C1 segment of cervical spinal cord (tissue), 14 donors: ENCODE measurements around the gene MRPL41.
"Not testable (repeated sequence)": the region's sequence is repeated elsewhere in the genome, so short reads cannot be mapped to it uniquely, and the experiment has no call there.

Source experiments
- DNase-seq, 14 donors: peaks; one replicate each; lab custom pipeline; 2025; lab: John Stamatoyannopoulos, UW

The MRPL41 gene

DNA sequence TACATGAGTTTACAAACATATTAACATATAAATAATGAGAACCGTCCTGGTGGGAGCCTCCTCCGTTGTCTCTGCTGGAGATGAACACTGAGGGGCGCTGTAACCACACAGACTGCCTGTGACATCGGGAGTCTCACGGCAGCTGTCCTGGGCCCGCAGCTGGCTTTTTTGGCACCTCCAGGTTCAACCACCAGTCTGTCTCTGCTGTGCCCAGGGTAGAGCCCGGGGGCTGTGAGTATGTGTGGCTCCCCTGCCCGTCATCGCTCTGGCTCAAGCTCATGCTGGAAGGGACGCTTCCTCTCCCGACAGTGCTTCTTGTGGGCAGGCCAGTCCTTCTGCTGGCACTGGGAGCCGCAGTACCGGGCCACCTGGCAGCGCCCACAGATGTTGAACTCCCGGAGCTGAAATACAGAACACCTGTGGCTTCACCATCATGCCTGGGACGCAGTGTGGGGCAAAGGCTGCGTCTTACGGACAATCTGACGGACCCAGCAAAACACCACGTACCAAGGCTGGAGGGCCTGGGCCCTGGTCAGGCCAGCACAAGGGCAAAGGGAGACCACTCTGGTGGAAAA lies 30.7 kb downstream of the MRPL41 start:
- no peak for DNase-seq

DNA sequence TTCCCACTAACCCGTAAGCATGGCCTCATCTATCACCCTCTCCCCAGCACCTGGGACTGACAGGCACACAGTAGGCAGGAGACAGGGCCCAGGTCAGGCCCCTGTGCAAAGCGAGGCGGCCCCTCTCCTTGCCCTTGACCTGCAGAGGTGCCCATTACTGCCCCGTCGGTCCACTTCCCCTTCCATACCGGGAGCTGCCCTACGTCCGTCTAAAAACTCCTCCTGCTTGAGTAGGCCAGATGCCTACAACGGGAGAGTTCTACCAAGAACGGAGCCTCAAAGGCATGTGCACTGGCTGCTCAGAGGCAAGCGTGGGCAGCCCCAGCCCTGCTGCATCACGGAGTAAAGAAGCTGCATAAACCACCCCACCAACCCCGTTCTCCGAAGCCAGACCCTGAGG lies 31.7 kb downstream of the MRPL41 start:
- DNase-seq: no peak

DNA sequence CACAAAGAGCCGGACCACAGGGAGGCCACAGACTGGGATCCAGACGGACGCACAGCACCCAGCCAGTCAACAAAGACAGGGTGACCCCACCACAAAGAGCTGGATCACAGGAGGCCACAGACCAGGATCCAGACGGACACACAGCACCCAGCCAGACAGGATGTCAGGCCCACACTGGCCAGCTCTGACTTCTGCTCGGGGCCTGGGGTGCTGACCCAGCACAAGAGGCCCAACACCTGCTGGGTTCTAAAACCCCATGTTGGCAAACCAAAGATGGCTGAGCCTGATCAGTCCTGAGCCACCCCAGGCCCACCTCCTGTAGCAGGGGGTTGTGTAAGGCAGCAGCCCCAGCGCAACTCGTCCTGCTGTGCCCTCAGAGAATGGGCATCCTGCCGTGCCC lies 32.3 kb downstream of the MRPL41 start:
- DNase-seq: no peak

DNA sequence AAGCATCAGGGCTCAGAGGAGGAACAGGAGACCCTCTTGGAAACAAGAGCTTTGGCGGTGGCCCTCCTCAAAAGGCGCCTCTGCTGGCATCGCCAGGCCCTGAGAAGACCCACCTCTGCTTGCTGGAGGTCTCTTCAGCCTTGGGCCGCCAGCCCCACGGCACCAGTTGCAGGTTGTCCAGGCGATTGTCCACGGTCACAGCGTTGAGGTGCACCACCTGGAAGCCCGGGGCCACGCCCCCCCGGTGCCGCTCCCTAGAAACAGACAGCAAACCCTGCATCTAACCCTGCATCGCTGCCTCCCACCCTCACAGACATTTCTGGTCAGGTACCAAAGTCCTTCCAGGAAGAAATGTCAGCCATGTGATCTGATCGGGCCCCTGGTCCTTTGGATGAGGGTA lies 35.2 kb downstream of the MRPL41 start:
- DNase-seq: no peak

DNA sequence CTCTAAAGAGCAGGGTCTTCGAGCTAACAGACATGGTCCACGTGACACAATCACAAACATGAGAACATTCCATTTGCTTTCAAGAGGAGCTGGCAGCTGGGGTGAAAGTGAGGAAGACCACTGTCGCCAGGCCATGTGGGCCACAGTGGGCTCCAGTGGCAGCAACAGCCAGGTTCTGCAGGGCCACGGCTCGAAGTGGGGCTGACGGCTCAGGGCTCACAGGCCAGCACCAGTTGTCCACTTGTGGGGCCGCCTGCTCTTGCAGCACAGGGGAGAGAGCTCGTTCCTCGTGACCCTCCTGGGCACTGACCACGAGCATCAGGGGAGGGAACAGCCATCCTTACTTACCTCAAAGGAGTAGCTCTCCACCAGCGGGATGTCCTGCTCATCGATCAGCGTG lies 36.6 kb downstream of the MRPL41 start:
- DNase-seq: no peak

DNA sequence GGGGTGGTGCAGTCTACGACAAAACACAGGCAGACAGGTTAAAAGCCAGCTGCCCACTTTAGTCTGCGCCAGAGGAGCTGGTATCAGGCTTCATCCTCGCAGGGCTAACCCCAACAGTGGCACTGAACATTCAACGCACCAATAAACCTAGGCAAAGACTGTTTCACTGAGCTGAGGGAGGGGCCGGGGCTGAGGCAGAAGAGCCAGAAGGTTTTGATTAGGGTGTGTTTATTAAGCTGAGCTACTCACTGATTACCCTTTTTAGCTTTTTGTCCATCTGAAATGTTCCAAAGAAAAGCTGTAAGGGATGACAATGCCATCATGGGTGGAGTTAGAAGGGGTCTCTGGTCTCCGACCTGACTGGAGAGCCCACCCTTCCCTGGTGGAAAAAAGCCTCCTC lies 37.2 kb downstream of the MRPL41 start:
- DNase-seq: no peak

DNA sequence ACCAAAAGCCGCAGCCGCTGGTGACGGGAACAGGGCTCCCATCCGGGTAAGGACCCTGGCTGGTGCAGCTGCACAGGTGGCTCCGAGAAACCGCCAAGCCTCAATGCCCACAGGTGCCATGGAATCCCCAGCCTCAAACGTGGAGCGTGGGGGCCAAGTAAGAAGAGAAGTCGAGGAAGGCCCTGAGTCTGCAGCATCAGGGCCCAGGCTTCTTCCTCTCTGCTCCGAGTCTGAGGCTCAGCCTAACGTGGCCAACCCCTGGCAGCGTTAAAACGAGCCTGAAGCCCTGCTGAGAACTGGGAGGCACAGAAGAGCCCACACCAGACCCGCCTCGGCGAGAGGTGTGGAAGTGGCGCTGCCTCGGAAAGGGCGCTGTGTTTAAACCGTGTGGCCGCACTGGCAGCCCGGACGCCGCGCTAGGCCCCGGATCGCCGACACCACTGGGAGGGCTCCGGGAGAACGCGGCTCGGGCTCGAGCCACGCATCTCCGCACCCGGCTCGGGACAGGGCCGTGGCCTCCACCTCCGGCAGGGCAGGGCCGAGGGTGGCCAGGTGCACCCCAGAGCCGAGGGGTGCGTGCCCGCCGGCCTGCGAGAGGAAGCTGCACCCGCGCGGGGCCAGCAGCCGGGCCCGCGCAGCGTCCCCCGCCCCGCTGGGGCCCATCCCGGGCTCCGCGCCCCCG lies 37.9 kb downstream of the MRPL41 start:
- no peak for DNase-seq

DNA sequence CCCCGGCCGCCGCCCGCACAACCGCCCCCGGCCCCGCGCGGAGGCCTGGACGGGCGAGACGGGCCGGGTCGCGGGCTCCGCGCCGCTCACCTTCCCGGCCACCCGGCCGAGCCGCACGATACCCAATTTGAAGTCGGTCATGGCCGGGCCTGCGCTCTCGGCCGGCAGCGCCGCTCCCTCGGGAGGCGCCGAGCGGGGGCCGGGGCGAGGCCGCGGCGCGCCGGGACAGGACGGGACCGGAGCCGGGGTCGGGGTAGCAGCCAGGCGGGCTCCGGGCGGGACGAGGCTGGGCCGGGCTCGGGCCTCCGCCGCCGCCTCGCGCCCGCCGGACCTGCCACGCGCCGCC lies 38.4 kb downstream of the MRPL41 start:
- DNase-seq: no peak

DNA sequence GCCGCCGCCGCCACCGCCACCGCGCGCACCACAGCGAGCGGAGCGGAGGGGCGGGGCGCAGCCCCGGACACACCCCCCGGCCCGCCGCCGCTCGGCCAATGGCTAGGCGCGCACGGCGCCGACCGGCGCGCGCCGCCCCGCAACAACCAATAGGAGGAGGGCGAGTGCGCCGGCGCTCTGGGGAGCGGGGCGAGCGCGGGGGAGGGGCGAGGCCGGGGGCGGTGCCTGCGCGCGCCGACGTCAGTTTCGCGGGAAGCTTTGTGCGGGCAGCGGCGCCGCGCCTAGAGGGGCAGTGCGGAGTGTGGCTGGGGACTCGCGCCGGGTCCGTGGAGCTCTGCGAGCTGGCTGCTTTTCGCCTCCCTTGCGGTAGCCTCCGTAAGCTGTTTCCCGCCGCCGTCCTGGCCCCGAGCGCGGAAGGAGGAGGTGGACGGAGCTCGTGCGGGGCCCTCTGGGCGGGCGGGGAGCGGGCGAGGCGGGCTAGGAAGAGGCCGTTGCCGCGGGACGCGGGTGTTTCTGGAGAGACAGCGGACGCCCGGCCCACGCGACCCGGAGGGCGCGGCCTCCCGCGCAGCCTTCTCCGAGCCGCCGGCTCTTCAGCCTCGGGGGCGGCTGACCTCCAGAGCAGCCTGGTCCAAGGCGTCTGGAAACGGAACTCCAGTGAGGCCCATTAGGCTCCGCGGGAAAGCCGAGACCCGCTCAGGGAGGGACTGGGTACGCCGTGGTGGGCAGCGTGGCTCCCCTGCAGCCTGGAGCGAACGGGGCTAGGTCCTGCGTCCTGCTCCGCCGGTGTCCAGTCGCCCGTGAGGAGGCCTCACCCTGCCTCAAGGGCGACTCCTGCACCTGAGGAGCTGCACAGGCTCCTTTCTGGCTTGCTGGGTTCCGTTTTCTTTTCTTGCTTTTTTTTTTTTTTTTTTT lies 39.0 kb downstream of the MRPL41 start, which contains the start of gene ZMYND19:
Gene ZMYND19, minus strand, starts transcription at position 44 of the 915 bp plus-strand sequence. CDS start 249 bp downstream, outside the sequence.
- DNase-seq: peak in 13 of 14 donors; percentile 49 to 92 (median 70)

DNA sequence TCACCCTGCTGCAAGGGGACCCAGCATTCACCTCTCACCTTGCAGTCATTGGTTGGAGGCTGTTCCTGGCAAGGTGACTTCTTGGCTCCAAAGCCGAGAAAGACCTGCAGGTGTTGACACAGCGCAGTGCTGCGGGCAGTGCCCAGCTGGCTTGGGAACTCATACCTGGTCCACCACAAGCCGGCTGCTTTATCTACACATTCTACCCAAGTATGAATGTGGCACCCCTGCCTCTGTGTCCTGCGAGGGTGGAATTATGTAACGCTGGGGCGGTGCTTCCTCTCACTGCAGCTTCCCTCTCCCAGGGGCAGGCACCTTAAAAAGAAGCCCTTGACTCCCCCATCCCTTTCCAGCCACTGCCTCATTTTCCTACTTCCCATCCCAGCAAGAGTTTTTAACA lies 41.1 kb downstream of the MRPL41 start:
- DNase-seq: no peak

DNA sequence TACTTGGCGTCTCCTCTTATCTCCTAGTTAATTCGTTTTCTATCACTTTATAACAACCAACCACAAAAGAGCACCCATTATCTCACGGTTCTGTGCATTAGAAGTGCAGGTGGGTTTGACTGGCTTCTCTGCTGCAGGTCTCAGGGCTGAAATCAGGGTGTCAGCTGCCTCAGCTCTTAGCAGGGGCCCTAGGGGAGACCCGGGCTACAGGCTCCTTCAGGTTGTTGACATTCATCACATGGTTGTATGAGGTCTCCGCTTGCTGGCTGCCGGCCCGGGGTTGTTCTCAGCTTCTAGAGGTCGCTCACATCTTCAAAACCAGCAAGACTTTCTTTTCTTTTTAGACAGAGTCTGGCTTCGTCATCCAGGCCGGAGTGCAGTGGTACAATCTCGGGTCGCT lies 41.5 kb downstream of the MRPL41 start:
- DNase-seq: no peak

DNA sequence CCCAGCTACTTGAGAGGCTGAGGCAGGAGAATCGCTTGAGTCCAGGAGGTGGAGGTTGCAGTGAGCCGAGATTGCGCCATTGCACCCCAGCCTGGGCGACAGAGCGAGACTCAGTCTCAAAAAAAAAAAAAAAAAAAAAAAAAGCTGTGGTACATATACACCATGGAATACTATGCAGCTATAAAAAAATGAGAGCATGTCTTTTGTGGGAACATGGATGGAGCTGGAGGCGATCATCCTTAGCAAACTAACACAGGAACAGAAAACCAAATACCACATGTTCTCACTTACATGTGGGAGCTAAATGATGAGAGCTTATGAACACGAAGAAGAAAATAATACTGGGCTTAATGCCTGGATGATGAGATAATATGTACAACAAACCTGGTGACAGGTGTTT lies 44.9 kb downstream of the MRPL41 start:
- DNase-seq: not testable (repeated sequence)

DNA sequence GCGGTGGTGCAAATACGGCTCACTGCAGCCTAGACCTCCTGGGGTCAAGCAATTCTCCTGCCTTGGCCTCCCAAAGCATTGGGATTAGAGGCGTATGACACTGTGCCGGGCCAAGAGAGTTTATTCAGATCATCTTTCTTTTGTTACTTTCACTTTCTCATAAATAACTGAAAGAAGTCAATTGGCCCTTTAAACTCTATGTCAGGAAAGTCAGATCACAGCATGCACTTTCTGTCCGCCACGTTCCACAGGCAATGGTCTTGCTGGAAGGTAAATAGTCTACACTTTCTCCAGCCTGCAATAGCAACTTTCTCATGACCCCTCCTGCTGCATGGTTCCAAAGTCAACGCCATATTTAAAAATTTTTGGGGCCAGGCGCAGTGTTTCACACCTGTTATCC lies 47.3 kb downstream of the MRPL41 start:
- DNase-seq: no peak
